Measurements from ENCODE around the gene PTPRM. TPM values are rescaled to one million over a fixed set of nuclear protein-coding genes. Genes with fewer than 3 reads are reported as not detected.

Gene PTPRM
- total RNA-seq, 1 experiment from 2014 or later: not detected

DNA sequence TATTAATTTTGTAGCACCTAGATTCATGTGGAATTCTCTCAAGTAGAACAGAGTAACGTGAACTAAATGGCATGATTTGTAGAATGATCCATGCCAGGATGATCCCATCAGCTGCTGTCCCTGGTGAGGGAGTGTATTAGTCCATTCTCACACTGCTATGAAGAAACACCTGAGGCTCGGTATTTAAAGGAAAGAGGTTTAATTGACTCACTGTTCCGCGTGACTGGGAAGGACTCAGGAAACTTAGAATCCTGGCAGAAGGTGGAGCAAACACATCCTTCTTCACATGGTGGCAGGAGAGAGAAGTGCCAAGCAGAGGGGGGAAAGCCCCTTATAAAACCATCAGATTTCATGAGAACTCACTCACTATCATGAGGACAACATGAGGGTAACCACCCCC is 312.6 kb downstream of the PTPRM start:
- POLR2A ChIA-PET (ENCODE audit: low non-redundant PET): no interaction called here
- H3K36me3 ChIP-seq (ENCODE audit: insufficient read depth, low read length, poor library complexity, severe bottlenecking): no peaks in the 10 kb centered on the region
- no peak overlapping the region for H3K27ac ChIP-seq (ENCODE audit: low read depth, low read length, poor library complexity, severe bottlenecking)
- H3K4me1 ChIP-seq (ENCODE audit: insufficient read depth, low read length, poor library complexity, severe bottlenecking): no peaks in the 10 kb centered on the region
- intact Hi-C loops (cut with micrococcal nuclease; ENCODE audit: unreplicated experiment): no loop called here
- H3K9me3 ChIP-seq (ENCODE audit: low read depth, low read length, poor library complexity, severe bottlenecking): peaks cover 8% of the 10 kb centered on the region
- no peak overlapping the region for H3K4me3 ChIP-seq (ENCODE audit: low read depth, low read length, poor library complexity, severe bottlenecking)
- no peaks in the 10 kb centered on the region for H3K27me3 ChIP-seq (replicated peaks; ENCODE audit: insufficient read depth, low read depth, low read length, poor library complexity)
- TF ChIP-seq, protein P1, sequence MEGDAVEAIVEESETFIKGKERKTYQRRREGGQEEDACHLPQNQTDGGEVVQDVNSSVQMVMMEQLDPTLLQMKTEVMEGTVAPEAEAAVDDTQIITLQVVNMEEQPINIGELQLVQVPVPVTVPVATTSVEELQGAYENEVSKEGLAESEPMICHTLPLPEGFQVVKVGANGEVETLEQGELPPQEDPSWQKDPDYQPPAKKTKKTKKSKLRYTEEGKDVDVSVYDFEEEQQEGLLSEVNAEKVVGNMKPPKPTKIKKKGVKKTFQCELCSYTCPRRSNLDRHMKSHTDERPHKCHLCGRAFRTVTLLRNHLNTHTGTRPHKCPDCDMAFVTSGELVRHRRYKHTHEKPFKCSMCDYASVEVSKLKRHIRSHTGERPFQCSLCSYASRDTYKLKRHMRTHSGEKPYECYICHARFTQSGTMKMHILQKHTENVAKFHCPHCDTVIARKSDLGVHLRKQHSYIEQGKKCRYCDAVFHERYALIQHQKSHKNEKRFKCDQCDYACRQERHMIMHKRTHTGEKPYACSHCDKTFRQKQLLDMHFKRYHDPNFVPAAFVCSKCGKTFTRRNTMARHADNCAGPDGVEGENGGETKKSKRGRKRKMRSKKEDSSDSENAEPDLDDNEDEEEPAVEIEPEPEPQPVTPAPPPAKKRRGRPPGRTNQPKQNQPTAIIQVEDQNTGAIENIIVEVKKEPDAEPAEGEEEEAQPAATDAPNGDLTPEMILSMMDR (conservative IDR thresholded peaks at IDR 0.05; ENCODE audit: low read depth, low read length): no peak
- no peak for TF ChIP-seq EZH2 (IDR thresholded peaks at IDR 0.05; ENCODE audit: borderline replicate concordance, low read depth, low read length, poor library complexity, severe bottlenecking)
- no TSS peak for BruUV-seq (replicated peaks)
- CTCF ChIA-PET: no interaction called here
- no peak for DNase-seq (ENCODE audit: low spot score)

DNA sequence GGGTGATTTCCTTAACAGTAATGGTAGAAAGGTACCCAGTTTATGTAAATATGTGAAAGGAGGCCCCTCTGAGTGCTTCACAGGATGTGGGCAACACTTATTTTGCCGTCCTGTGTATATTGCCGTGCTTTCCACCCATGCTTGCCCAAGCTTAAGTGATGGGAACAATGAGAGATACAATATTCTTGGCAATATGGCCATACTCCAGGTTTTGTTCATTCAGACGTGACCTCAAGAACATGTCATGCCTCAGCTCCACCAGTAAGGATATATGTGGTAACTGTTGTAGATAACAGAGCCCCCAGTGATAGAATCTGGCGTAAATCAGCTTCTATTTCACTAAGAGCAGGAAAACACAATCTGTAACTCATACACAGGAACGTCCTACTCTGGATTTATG is 318.7 kb downstream of the PTPRM start:
- no TSS peak for BruUV-seq (replicated peaks)
- Histone ChIP-seq H3K9me3 (ENCODE audit: low read depth, low read length, poor library complexity, severe bottlenecking) (peaks cover 9% of the 10 kb centered on the region), H3K36me3 (ENCODE audit: insufficient read depth, low read length, poor library complexity, severe bottlenecking) (no peaks in the 10 kb centered on the region), H3K4me1 (ENCODE audit: insufficient read depth, low read length, poor library complexity, severe bottlenecking) (no peaks in the 10 kb centered on the region), H3K4me3 (ENCODE audit: low read depth, low read length, poor library complexity, severe bottlenecking) (no peak overlapping the region), H3K27me3 (replicated peaks; ENCODE audit: insufficient read depth, low read depth, low read length, poor library complexity) (no peaks in the 10 kb centered on the region), H3K27ac (ENCODE audit: low read depth, low read length, poor library complexity, severe bottlenecking) (no peak overlapping the region)
- POLR2A ChIA-PET (ENCODE audit: low non-redundant PET): no interaction called here
- no peak for DNase-seq (ENCODE audit: low spot score)
- no peak for TF ChIP-seq EZH2 (IDR thresholded peaks at IDR 0.05; ENCODE audit: borderline replicate concordance, low read depth, low read length, poor library complexity, severe bottlenecking)
- TF ChIP-seq, protein P1 (conservative IDR thresholded peaks at IDR 0.05; ENCODE audit: low read depth, low read length): no peak
- CTCF ChIA-PET: no interaction called here
- intact Hi-C loops (cut with micrococcal nuclease; ENCODE audit: unreplicated experiment): no loop called here

DNA sequence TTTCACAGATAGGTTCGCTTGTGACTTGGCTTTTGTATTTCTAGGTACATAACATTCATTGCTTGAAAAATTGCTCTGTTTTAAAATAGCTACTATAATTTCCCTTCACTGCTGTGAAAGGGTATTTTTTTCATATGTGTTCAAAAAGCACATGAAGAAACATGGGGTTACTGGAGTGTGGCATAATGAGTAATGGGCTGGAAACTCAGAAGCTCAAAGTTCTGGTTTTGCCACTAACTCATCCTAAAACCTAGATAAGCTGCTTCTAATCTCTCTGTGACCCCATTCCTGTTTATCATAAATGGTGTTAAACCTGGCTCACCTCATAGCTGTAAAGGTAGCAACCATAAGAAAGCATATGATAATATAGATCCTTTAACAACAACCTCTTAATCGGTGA is 319.3 kb downstream of the PTPRM start:
- H3K4me1 ChIP-seq (ENCODE audit: insufficient read depth, low read length, poor library complexity, severe bottlenecking): no peaks in the 10 kb centered on the region
- H3K36me3 ChIP-seq (ENCODE audit: insufficient read depth, low read length, poor library complexity, severe bottlenecking): no peaks in the 10 kb centered on the region
- H3K4me3 ChIP-seq (ENCODE audit: low read depth, low read length, poor library complexity, severe bottlenecking): no peak overlapping the region
- DNase-seq (ENCODE audit: low spot score): no peak
- intact Hi-C loops (cut with micrococcal nuclease; ENCODE audit: unreplicated experiment): no loop called here
- BruUV-seq (replicated peaks): no TSS peak
- ChIA-PET CTCF (no interaction called here), POLR2A (ENCODE audit: low non-redundant PET) (no interaction called here)
- TF ChIP-seq, protein P1 (conservative IDR thresholded peaks at IDR 0.05; ENCODE audit: low read depth, low read length): no peak
- TF ChIP-seq EZH2 (IDR thresholded peaks at IDR 0.05; ENCODE audit: borderline replicate concordance, low read depth, low read length, poor library complexity, severe bottlenecking): no peak
- peaks cover 9% of the 10 kb centered on the region for H3K9me3 ChIP-seq (ENCODE audit: low read depth, low read length, poor library complexity, severe bottlenecking)
- H3K27me3 ChIP-seq (replicated peaks; ENCODE audit: insufficient read depth, low read depth, low read length, poor library complexity): no peaks in the 10 kb centered on the region
- H3K27ac ChIP-seq (ENCODE audit: low read depth, low read length, poor library complexity, severe bottlenecking): no peak overlapping the region
